NCI-H526 (cell line): ENCODE results near the gene TOMM34.

Source experiments
- DNase-seq, 2 experiments: peaks; one replicate each; lab custom pipeline; 2025; lab: John Stamatoyannopoulos, UW

The TOMM34 gene

DNA sequence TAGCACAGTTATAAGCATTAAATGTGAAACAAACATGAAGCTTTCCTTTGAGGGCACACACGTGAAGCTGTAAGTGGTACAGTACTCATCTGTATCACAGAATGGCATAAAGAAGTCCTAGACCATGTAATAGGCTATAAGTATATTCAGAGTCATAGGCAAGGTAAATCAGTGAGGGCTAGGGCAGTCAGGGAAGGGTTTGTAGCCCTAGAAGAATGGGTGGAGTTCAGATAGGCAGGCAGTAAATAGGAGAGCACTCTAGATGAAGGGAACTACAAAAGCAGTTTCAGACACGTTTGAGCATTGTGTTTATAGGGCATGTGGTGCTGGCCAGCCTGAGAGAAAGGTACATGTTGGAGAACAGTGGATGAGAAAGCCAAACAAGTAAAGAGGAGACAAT lies 65.2 kb downstream of the TOMM34 start:
- DNase-seq, result no peak
